GM12801 (cell line): Measurements from ENCODE around the gene TMEM186.

Source experiments
- TF ChIP-seq, protein P1 (sequence below): IDR thresholded peaks from one replicate; pipeline ENCODE4 v1.5.1; 2011; ENCODE audit warnings: control low read depth; ENCODE audit not compliant: insufficient read length; ENCODE audit errors: extremely low read depth

TMEM186 gene

DNA sequence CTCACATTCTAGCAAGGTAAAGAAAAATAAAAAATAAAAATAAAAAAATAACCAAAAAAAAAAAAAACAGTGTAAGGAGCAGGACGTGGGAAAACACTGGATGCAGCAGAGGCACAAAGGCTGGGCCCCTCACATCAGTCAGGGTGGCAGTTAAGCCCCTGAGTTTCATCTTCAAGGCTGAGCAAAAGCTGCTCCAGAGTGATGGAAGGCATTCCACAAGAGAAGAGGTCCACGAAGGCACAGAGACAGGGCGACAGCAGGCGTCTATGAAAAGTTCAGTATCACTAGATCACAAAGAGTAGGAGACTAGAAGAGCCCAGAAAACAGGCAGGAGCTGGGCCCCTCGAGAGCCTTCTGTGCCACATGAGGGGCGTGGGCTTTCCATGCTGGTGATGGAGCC lies 12.0 kb downstream of the TMEM186 start:
- TF ChIP-seq, protein P1, sequence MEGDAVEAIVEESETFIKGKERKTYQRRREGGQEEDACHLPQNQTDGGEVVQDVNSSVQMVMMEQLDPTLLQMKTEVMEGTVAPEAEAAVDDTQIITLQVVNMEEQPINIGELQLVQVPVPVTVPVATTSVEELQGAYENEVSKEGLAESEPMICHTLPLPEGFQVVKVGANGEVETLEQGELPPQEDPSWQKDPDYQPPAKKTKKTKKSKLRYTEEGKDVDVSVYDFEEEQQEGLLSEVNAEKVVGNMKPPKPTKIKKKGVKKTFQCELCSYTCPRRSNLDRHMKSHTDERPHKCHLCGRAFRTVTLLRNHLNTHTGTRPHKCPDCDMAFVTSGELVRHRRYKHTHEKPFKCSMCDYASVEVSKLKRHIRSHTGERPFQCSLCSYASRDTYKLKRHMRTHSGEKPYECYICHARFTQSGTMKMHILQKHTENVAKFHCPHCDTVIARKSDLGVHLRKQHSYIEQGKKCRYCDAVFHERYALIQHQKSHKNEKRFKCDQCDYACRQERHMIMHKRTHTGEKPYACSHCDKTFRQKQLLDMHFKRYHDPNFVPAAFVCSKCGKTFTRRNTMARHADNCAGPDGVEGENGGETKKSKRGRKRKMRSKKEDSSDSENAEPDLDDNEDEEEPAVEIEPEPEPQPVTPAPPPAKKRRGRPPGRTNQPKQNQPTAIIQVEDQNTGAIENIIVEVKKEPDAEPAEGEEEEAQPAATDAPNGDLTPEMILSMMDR, result no peak

DNA sequence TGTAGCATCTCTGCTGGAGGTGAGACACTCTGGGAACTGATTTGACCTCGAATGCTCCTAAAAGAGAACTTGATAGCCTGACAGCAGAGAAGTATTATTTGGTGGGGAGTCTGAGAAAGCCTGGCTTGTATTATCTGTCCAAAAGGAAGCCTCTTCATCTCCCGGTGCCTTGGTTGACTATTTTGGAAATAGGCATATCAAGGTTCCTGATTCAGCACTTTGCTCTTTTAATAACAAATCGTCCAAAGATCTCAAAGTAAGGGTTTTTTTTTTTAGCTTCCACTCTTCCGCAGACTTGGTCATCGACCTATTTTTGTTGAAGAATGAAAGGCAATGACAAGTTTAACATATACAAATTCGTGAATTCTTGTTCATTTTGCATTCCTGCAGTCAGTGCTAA lies 14.8 kb downstream of the TMEM186 start:
- TF ChIP-seq, protein P1, result no peak

DNA sequence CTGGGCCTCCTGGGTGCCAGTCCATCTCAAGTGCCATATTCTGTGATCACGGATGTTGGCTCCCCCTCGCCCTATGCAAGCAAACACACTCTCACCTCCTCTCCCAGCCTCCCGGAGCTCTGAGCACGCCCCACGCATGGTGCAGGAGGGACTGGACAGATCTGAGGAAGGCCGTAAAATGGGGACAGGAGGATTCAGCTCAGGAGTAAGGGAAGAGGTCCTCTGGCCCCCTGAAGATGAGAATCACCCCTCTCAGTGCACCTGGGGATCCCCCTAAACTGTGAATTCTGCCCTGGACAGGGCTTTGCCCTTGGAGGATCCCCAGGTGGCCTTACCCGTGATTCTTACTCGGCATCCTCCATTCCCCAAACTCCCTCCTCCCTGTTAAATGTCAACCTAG lies 15.6 kb downstream of the TMEM186 start:
- TF ChIP-seq, protein P1, result no peak

DNA sequence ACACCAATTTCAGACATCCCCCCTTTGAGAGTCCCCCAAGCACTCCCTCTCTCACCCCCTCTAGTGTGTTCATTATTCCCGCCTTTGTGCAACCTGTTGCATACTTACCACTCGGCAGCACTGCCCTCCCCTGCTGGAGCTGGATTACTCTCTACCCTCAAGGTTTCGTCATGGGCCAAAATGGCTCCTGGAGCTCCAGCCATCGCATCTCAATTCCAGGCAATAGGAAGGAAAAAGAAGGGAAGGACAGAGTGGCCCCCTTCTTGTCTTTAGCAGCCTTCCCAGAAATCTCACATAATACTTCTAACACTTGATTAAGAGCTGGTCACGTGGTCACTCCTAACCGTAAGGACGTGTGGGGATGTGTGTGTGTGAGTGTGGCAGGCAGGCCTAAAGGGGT lies 20.2 kb downstream of the TMEM186 start:
- TF ChIP-seq, protein P1, result no peak

DNA sequence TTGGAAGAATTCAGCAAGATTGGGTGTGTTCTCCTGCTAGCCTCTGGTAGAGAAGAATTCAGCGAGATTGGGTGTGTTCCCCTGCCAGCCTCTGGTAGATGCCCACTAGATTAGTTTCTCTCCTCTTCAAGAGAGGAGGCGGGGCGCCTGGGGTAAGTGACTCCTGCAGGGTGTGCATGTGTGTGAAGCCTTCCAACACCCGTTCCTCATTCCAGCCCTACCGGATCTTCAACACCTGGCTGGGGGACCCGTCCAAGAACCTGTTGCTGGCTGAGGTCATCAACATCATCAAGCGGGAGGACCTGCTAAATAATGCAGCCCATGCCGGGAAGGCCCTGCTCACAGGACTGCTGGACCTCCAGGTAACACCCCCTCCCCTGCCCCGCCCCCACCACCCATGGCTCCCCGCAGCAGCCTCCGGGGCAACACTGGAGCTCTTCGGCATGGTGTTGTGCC lies 21.3 kb downstream of the TMEM186 start:
- TF ChIP-seq, protein P1, result no peak

DNA sequence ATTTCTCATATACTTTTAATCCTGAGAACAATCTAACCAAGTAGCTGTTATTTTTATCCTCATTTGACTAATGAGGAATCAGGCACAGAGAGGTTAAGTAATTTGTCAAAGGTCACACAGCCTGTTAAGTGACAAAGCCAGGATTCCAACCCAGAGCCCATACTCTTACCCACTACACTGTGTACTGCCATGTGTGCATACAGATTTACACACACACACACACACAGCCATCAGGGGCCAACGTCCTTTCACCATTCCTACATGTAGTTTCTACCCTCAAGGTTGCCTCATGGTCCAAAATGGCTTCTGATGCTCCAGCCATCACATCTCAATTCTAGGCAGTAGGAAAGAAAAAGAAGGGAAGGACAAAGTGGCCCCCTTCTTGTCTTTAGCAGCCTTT lies 22.1 kb downstream of the TMEM186 start:
- TF ChIP-seq, protein P1, result no peak

DNA sequence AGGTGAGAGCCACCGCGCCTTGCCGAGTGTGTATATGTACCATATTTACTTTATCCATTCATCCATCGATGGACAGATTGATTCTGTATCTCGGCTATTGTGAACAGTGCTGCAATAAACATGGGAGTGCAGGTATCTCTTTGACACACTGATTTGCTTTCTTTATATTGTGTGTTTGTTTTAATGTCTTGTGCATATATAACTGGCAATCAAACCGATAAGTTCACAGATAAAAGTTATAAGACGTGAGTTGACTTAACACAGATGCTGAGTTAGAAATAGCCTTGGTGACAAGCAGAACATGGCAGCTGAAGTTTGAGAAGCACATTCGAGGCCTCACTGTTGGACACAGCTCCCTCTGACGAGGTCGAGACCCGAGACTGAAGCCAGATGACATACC lies 23.2 kb downstream of the TMEM186 start:
- TF ChIP-seq, protein P1, result no peak

DNA sequence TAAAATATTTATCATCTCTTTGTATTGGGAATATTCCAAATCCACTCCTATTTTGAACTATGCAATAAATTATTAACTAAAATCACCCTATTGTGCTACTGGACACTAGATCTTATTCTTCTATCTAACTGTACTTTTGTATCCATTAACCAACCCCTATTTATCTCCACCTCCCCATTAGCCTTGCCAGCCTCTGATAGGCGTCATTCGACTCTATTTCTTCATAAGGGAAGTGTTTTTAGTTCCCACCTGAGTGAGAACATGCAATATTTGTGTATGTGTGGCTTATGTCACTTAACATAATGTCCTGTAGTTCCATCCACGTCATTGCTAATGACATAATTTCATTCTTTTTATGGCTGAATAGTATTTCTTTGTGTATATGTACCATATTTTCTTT lies 23.9 kb downstream of the TMEM186 start:
- TF ChIP-seq, protein P1, result no peak
